VCaP (cell line): ENCODE measurements around the gene COPZ1.

ENCODE experiments used
- H3K27ac ChIP-seq: fragments of 450-650 bp; 2 replicates; pipeline ENCODE4 v1.5.1; 2017
- CTCF ChIP-seq: fragments of 450-650 bp; conservative IDR thresholded peaks from 2 replicates; pipeline ENCODE4 v1.5.1; 2017; ENCODE audit warnings: mild to moderate bottlenecking, moderate library complexity

The COPZ1 gene

GRCh38 chr12:54282949-54283593 is 41.9 kb upstream of the COPZ1 start:
- H3K27ac ChIP-seq: peak overlapping the region; percentile 98
- TF ChIP-seq CTCF: no peak

- peak overlapping the region; percentile 98 for H3K27ac ChIP-seq
These were observed 40.7 kb upstream of the COPZ1 start for GRCh38 chr12:54284070-54284780.

GRCh38 chr12:54285150-54286041 is 39.5 kb upstream of the COPZ1 start:
- peak; percentile 35 for TF ChIP-seq CTCF
- H3K27ac ChIP-seq: peak overlapping the region; percentile 27; the same call in 1 of the 2 replicates

GRCh38 chr12:54286042-54287030 is 38.6 kb upstream of the COPZ1 start:
- no peak for TF ChIP-seq CTCF
- H3K27ac ChIP-seq: peak overlapping the region; percentile 27; the same call in 1 of the 2 replicates

GRCh38 chr12:54287261-54288157 is 37.4 kb upstream of the COPZ1 start:
- H3K27ac ChIP-seq: peak overlapping the region; percentile 27; the same call in 1 of the 2 replicates

More at GRCh38 chr12:54287261-54288157, 37.4 kb upstream of the COPZ1 start:
- TF ChIP-seq CTCF: no peak
